H1 (cell line): Measurements from ENCODE around the gene DCP1B. TPM values are rescaled to one million over a fixed set of nuclear protein-coding genes. Genes with fewer than 3 reads are reported as not detected.
A peak's percentile ranks its signal among the peaks of the same experiment; 100 is the strongest.

Experiments
- CTCF ChIA-PET: fragments of 300-600 bp; sonication (Branson Sonifier 250); formaldehyde crosslinking; loops from one replicate; lab custom pipeline; 2021; ENCODE audit not compliant: partially characterized antibody; lab: Charles Lee
- POLR2A ChIA-PET: fragments of 300-600 bp; sonication (Branson Sonifier 250); formaldehyde crosslinking; loops from one replicate; lab custom pipeline; 2021; ENCODE audit warnings: inconsistent platforms; ENCODE audit not compliant: partially characterized antibody; lab: Charles Lee
- DNase-seq, 2 experiments: peaks; one replicate each; pipeline versions ENCODE4 v3.0.0 to v3.0.0-alpha.2; 2010 to 2022; ENCODE audit warnings: low spot score in 2 of 2, low read depth in 1 of 2, mixed read lengths in 1 of 2
- FAIRE-seq: peaks from 2 replicates; lab custom pipeline; 2011; peaks lifted over from hg19 to GRCh38; lab: Jason Lieb, UNC
- H2AFZ ChIP-seq: 2 replicates; pipeline ENCODE4 v1.8.1; 2012; ENCODE audit warnings: low read length, inconsistent platforms
- H2AK5ac ChIP-seq: 2 replicates; pipeline ENCODE4 v1.6.1; 2013; ENCODE audit warnings: low read depth, low read length
- H2BK120ac ChIP-seq: replicated peaks from 2 replicates; pipeline ENCODE3; 2013; ENCODE audit warnings: low read depth, low read length, inconsistent platforms
- H2BK12ac ChIP-seq: 2 replicates; pipeline ENCODE4 v1.6.1; 2013; ENCODE audit warnings: low read depth, low read length
- H2BK15ac ChIP-seq: 2 replicates; pipeline ENCODE4 v1.6.1; 2013; ENCODE audit warnings: low read length
- H2BK20ac ChIP-seq: 2 replicates; pipeline ENCODE4 v1.6.1; 2013; ENCODE audit warnings: low read length
- H2BK5ac ChIP-seq: 2 replicates; pipeline ENCODE4 v1.6.1; 2013; ENCODE audit warnings: low read depth, low read length
- H3K14ac ChIP-seq: 2 replicates; pipeline ENCODE4 v1.6.1; 2013; ENCODE audit warnings: inconsistent platforms; ENCODE audit not compliant: insufficient read length
- H3K18ac ChIP-seq: 2 replicates; pipeline ENCODE4 v1.6.1; 2013; ENCODE audit warnings: low read length; ENCODE audit errors: extremely low read depth
- H3K23ac ChIP-seq: 2 replicates; pipeline ENCODE4 v1.6.1; 2013; ENCODE audit warnings: inconsistent platforms; ENCODE audit not compliant: insufficient read length
- H3K23me2 ChIP-seq: 2 replicates; pipeline ENCODE4 v1.6.1; 2013; ENCODE audit warnings: low read depth, low read length
- H3K27ac ChIP-seq: 2 replicates; pipeline ENCODE4 v1.6.1; 2011; ENCODE audit warnings: low read depth, low read length, inconsistent platforms
- H3K27me3 ChIP-seq, 4 experiments: replicated peaks in 1 of 4; 1 replicate in 1 of 4; 2 replicates in 3 of 4; pipeline versions ENCODE4 v1.6.1 to v1.8.1; 2011 to 2013; ENCODE audit warnings: low read length in 3 of 4, mild to moderate bottlenecking in 3 of 4, inconsistent platforms in 2 of 4, mixed read lengths in 2 of 4, moderate library complexity in 1 of 4; ENCODE audit not compliant: control insufficient read depth in 3 of 4, insufficient read depth in 3 of 4; ENCODE audit errors: extremely low read depth in 1 of 4
- H3K36me3 ChIP-seq, 4 experiments: 2 replicates each; pipeline versions ENCODE4 v1.6.1 to v1.8.1; 2011 to 2013; ENCODE audit warnings: mild to moderate bottlenecking in 4 of 4, low read length in 3 of 4, moderate library complexity in 2 of 4, control low read depth in 1 of 4, inconsistent platforms in 1 of 4; ENCODE audit not compliant: insufficient read depth in 4 of 4, control insufficient read depth in 2 of 4
- H3K4ac ChIP-seq: replicated peaks from 2 replicates; pipeline ENCODE3; 2013; ENCODE audit warnings: low read length, low read depth, mixed read lengths, inconsistent platforms; ENCODE audit not compliant: insufficient read length
- H3K4me1 ChIP-seq, 4 experiments: replicated peaks in 1 of 4; 1 replicate in 1 of 4; 2 replicates in 3 of 4; pipeline versions ENCODE4 v1.6.1 to v1.8.1; 2011 to 2013; ENCODE audit warnings: low read length in 3 of 4, inconsistent platforms in 2 of 4, mixed read lengths in 1 of 4; ENCODE audit not compliant: insufficient read depth in 4 of 4, control insufficient read depth in 3 of 4
- H3K4me2 ChIP-seq, 2 experiments: 2 replicates each; pipeline versions ENCODE4 v1.6.1 to v1.8.1; 2011 to 2013; ENCODE audit warnings: low read depth in 2 of 2, low read length in 2 of 2, control low read depth in 1 of 2, inconsistent platforms in 1 of 2, mild to moderate bottlenecking in 1 of 2; ENCODE audit not compliant: insufficient read depth in 1 of 2
- H3K4me3 ChIP-seq, 4 experiments: fragments of 200-600, 300-600 bp in 1 of 4; sonication (generic), shearing (Covaris generic), sonication (Bioruptor Twin) in 1 of 4; 2 replicates each; pipeline versions ENCODE4 v1.5.1 to v1.8.1; 2011 to 2016; ENCODE audit warnings: low read length in 4 of 4, low read depth in 3 of 4, control low read depth in 2 of 4, inconsistent platforms in 2 of 4, mild to moderate bottlenecking in 2 of 4, mixed read lengths in 1 of 4, moderate library complexity in 1 of 4; ENCODE audit not compliant: insufficient read depth in 2 of 4; ENCODE audit errors: extremely low read depth in 1 of 4
- H3K56ac ChIP-seq: replicated peaks from 2 replicates; pipeline ENCODE3; 2013; ENCODE audit warnings: low read depth, mild to moderate bottlenecking, mixed read lengths, low read length, inconsistent platforms; ENCODE audit not compliant: insufficient read length
- H3K79me1 ChIP-seq: 2 replicates; pipeline ENCODE4 v1.6.1; 2013; ENCODE audit warnings: low read depth, low read length, control low read depth
- H3K79me2 ChIP-seq, 2 experiments: 2 replicates each; pipeline versions ENCODE4 v1.6.1 to v1.8.1; 2012 to 2013; ENCODE audit warnings: low read length in 2 of 2, mild to moderate bottlenecking in 2 of 2, inconsistent platforms in 1 of 2; ENCODE audit not compliant: insufficient read depth in 2 of 2, control insufficient read depth in 1 of 2
- H3K9ac ChIP-seq, 4 experiments: replicated peaks in 1 of 4; 1 replicate in 1 of 4; 2 replicates in 3 of 4; pipeline versions ENCODE4 v1.6.1 to v1.8.1; 2011 to 2013; ENCODE audit warnings: low read depth in 3 of 4, low read length in 3 of 4, control low read depth in 2 of 4, mild to moderate bottlenecking in 2 of 4, moderate library complexity in 2 of 4, inconsistent platforms in 1 of 4; ENCODE audit errors: extremely low read depth in 1 of 4
- H3K9me3 ChIP-seq, 2 experiments: 2 replicates each; pipeline versions ENCODE4 v1.6.1 to v1.8.1; 2012 to 2013; ENCODE audit warnings: mild to moderate bottlenecking in 2 of 2, moderate library complexity in 2 of 2, control low read depth in 1 of 2, inconsistent platforms in 1 of 2, low read depth in 1 of 2, low read length in 1 of 2, mixed read lengths in 1 of 2; ENCODE audit not compliant: insufficient read depth in 2 of 2
- H4K20me1 ChIP-seq, 2 experiments: replicated peaks in 1 of 2; 2 replicates each; pipeline versions ENCODE3 to v1.8.1; 2011 to 2013; ENCODE audit warnings: inconsistent platforms in 2 of 2, low read length in 2 of 2, mild to moderate bottlenecking in 1 of 2; ENCODE audit not compliant: insufficient read depth in 2 of 2, control insufficient read depth in 1 of 2
- H4K5ac ChIP-seq: 2 replicates; pipeline ENCODE4 v1.6.1; 2013; ENCODE audit warnings: low read length, low read depth, mixed read lengths, inconsistent platforms; ENCODE audit not compliant: insufficient read length
- H4K8ac ChIP-seq: 2 replicates; pipeline ENCODE4 v1.8.0; 2013; ENCODE audit warnings: mild to moderate bottlenecking, moderate library complexity, low read length, inconsistent platforms; ENCODE audit not compliant: insufficient read depth; ENCODE audit errors: extremely low read depth
- H4K91ac ChIP-seq: replicated peaks from 2 replicates; pipeline ENCODE3; 2013; ENCODE audit warnings: low read length, mixed read lengths, inconsistent platforms; ENCODE audit not compliant: insufficient read length
- ASH2L ChIP-seq: fragments of 200-600, 300-600 bp; sonication (generic); IDR thresholded peaks from one replicate; pipeline ENCODE4 v1.7.1; 2017; ENCODE audit warnings: low read length
- GABPA ChIP-seq: IDR thresholded peaks from 2 replicates; pipeline ENCODE4 v1.6.1; 2011; ENCODE audit warnings: mild to moderate bottlenecking, low read length, moderate library complexity, borderline replicate concordance; ENCODE audit not compliant: insufficient read depth
- WGBS, 2 experiments: shearing (Covaris generic) in 1 of 2; methylation state at CpG; one replicate each; pipeline versions ENCODE4 v1.1.6 to v1.1.7; 2013 to 2015; ENCODE audit warnings: low lambda C conversion rate in 2 of 2, mixed read lengths in 2 of 2, inconsistent platforms in 1 of 2, low coverage in 1 of 2, missing lambda C conversion rate in 1 of 2; ENCODE audit not compliant: insufficient replicate concordance in 2 of 2, insufficient coverage in 1 of 2, insufficient read length in 1 of 2; ENCODE audit errors: extremely low coverage in 1 of 2, missing lambda C conversion rate in 1 of 2; 5-methylcytosine and 5-hydroxymethylcytosine counted together
- polyA plus RNA-seq, 7 experiments: library from polyadenylated mRNA; depleted of rRNA in 3 of 7; stranded (reverse) in 5 of 7; unstranded in 2 of 7; fragments of >200 nt in 5 of 7; fragments of 200-250 nt in 2 of 7; gene quantifications; 1 replicate in 5 of 7; 2 replicates in 1 of 7; 4 replicates in 1 of 7; pipeline versions ENCODE4 v1.2.1 to v1.2.3, GENCODE V29; 2011 to 2013; ENCODE audit warnings: missing spikeins in 2 of 7, mixed read lengths in 2 of 7
- total RNA-seq: library from RNA; stranded (reverse); fragmentation: NEBNext Ultra II Directional; extraction: Animal tissue kit (Norgen Biotek cat#: 25700); gene quantifications from 2 replicates; pipeline ENCODE4 v1.2.1, GENCODE V29; 2021

DCP1B gene
- total and polyA plus RNA-seq, 2 of the 8 experiments (the other 6 are each of a cell fraction or from before 2014, with no cell fraction given): 14.8 to 29.0 TPM

DNA sequence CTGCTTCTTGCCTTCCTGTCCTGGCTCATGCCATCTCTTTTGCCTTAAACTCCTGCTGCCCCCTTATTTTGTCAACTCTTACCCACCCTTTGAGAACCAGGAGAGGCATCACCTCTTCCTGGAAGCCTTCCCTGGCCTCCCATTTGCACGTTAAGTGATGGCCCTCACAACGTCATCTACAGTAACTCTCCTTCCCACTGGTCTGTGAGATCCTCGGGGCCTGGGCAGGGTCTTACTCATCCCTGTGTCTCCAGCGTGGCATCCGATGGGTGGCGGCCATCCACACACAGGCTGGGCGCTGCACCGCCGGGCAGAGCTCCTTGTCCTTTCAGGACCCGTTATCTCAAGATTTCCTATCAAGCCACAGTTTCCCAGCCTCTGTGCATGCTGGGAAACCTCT, 69.0 kb downstream of the DCP1B start:
- H3K56ac ChIP-seq: no peak overlapping the region
- no peaks in the 10 kb centered on the region for H3K79me1 ChIP-seq
- H3K9me3 ChIP-seq: no peaks in the 10 kb centered on the region
- no peak overlapping the region for H3K4ac ChIP-seq
- H4K5ac ChIP-seq: no peak overlapping the region
- no peak overlapping the region for H2BK20ac ChIP-seq
- WGBS, 2 experiments: 95% methylated on average over 10 of the region's 10 CpGs; no CpG with 5 or more reads in 1 of the 2 experiments
- no peak overlapping the region for H3K18ac ChIP-seq
- peaks cover 0 to 4% of the 10 kb centered on the region in 2 experiments for H4K20me1 ChIP-seq
- H2BK12ac ChIP-seq: no peak overlapping the region
- H4K8ac ChIP-seq: no peak overlapping the region
- H3K9ac ChIP-seq: no peak overlapping the region
- no peak overlapping the region for H2AFZ ChIP-seq
- H3K27ac ChIP-seq: no peak overlapping the region
- FAIRE-seq: no peak
- CTCF ChIA-PET: interaction anchor here (1.1 to 2.5 kb wide), 6 partner anchors 48 to 286 kb away, joined by 3 to 14 read pairs (median 4); no protein-coding TSS in a partner anchor
- H4K91ac ChIP-seq: no peak overlapping the region
- no peak overlapping the region for H2AK5ac ChIP-seq
- H3K4me1 ChIP-seq: no peaks in the 10 kb centered on the region; a peak in 1 of 7 replicates
- H3K23me2 ChIP-seq: peaks cover 5% of the 10 kb centered on the region
- peak in 1 of 2 experiments; percentile 33 for DNase-seq
- H3K4me3 ChIP-seq: no peak overlapping the region
- H3K36me3 ChIP-seq: 0 out of 8 replicates have a peak, but pooled peaks cover 0 to 3% (median 0%) of the 10 kb centered on the region in 4 experiments
- POLR2A ChIA-PET: no interaction called here
- no peak overlapping the region for H3K14ac ChIP-seq
- no peak overlapping the region for H3K4me2 ChIP-seq
- no peaks in the 10 kb centered on the region; a peak in 1 of 7 replicates for H3K27me3 ChIP-seq
- no peak overlapping the region for H2BK120ac ChIP-seq
- no peak overlapping the region for H2BK5ac ChIP-seq
- no peak overlapping the region for H3K23ac ChIP-seq
- no peaks in the 10 kb centered on the region for H3K79me2 ChIP-seq
- TF ChIP-seq ASH2L (no peak), GABPA (no peak)
- no peak overlapping the region for H2BK15ac ChIP-seq
